Endothelial cell of umbilical vein (primary cell): ENCODE measurements around the gene DOLK. TPM values are rescaled to one million over a fixed set of nuclear protein-coding genes. Genes with fewer than 3 reads are reported as not detected.

ENCODE experiments used
- BruUV-seq: library from RNA; stranded (reverse); fragments of 400-500 nt; replicated peaks from 2 replicates; lab custom pipeline; 2021; lab: Mats Ljungman, UMichigan
- CTCF ChIA-PET: fragments of 300-600, 350-600 bp; sonication (Branson Sonifier 250); formaldehyde crosslinking; loops from one replicate; lab custom pipeline; 2021; ENCODE audit warnings: antibody characterized with exemption, inconsistent platforms; lab: Charles Lee
- POLR2A ChIA-PET: fragments of 300-600, 350-600 bp; sonication (Branson Sonifier 250); formaldehyde crosslinking; loops from one replicate; lab custom pipeline; 2021; ENCODE audit warnings: antibody characterized with exemption, inconsistent platforms; lab: Charles Lee
- DNase-seq: peaks from one replicate; pipeline ENCODE4 v3.0.0-alpha.2; 2011; ENCODE audit warnings: low read depth, low spot score
- FAIRE-seq: peaks from 2 replicates; lab custom pipeline; 2011; peaks lifted over from hg19 to GRCh38; lab: Jason Lieb, UNC
- H2AFZ ChIP-seq: 2 replicates; pipeline ENCODE4 v1.6.0; 2012; ENCODE audit warnings: low read depth, low read length, control low read depth, inconsistent platforms
- H3K27ac ChIP-seq: 2 replicates; pipeline ENCODE4 v1.5.1; 2011; ENCODE audit warnings: low read depth, mild to moderate bottlenecking, control low read depth, low read length, moderate library complexity; ENCODE audit not compliant: insufficient read depth
- H3K27me3 ChIP-seq, 2 experiments: 2 replicates each; pipeline versions ENCODE4 v1.6.0 to v1.6.1; 2011; ENCODE audit warnings: low read length in 2 of 2, mixed read lengths in 1 of 2; ENCODE audit not compliant: control insufficient read depth in 2 of 2, insufficient read depth in 2 of 2
- H3K36me3 ChIP-seq, 2 experiments: 2 replicates in 1 of 2; 3 replicates in 1 of 2; pipeline ENCODE4 v1.5.1; 2011; ENCODE audit warnings: low read length in 2 of 2, mild to moderate bottlenecking in 1 of 2, moderate library complexity in 1 of 2; ENCODE audit not compliant: control insufficient read depth in 2 of 2, insufficient read depth in 2 of 2; ENCODE audit errors: extremely low read depth in 1 of 2
- H3K4me1 ChIP-seq: 3 replicates; pipeline ENCODE4 v1.5.1; 2011; ENCODE audit warnings: mild to moderate bottlenecking, low read length; ENCODE audit not compliant: control insufficient read depth, insufficient read depth; ENCODE audit errors: extremely low read depth
- H3K4me2 ChIP-seq: 2 replicates; pipeline ENCODE4 v1.6.1; 2011; ENCODE audit warnings: low read length, control low read depth, mixed read lengths; ENCODE audit not compliant: insufficient read depth
- H3K4me3 ChIP-seq, 3 experiments: fragments of 200-600 bp in 1 of 3; sonication (generic), shearing (Covaris generic) in 1 of 3; replicated peaks in 1 of 3; 2 replicates each; pipeline ENCODE4 v1.5.1; 2011 to 2016; ENCODE audit warnings: control low read depth in 3 of 3, low read length in 3 of 3, mild to moderate bottlenecking in 2 of 3, inconsistent platforms in 1 of 3, low read depth in 1 of 3, moderate library complexity in 1 of 3; ENCODE audit not compliant: insufficient read depth in 1 of 3
- H3K79me2 ChIP-seq: 2 replicates; pipeline ENCODE4 v1.6.0; 2012; ENCODE audit warnings: low read length, inconsistent platforms; ENCODE audit not compliant: control insufficient read depth, insufficient read depth
- H3K9ac ChIP-seq: replicated peaks from 2 replicates; pipeline ENCODE3; 2011; ENCODE audit warnings: low read length, control low read depth; ENCODE audit not compliant: insufficient read depth; ENCODE audit errors: extremely low read depth
- H3K9me1 ChIP-seq: replicated peaks from 3 replicates; pipeline ENCODE4 v1.6.0; 2011; ENCODE audit warnings: mild to moderate bottlenecking, low read length; ENCODE audit not compliant: control insufficient read depth, insufficient read depth; ENCODE audit errors: extremely low read depth
- H3K9me3 ChIP-seq: replicated peaks from 2 replicates; pipeline ENCODE4 v1.5.1; 2012; ENCODE audit warnings: low read length, inconsistent platforms; ENCODE audit not compliant: control insufficient read depth, insufficient read depth
- H4K20me1 ChIP-seq: replicated peaks from 2 replicates; pipeline ENCODE3; 2011; ENCODE audit warnings: mild to moderate bottlenecking, low read length; ENCODE audit not compliant: control insufficient read depth, insufficient read depth; ENCODE audit errors: extremely low read depth
- CTCF ChIP-seq, 2 donors: IDR thresholded peaks; 1 replicate in 1 of 2; 2 replicates in 1 of 2; pipeline ENCODE4 v1.5.1; 2011; ENCODE audit warnings: low read length in 2 of 2, mild to moderate bottlenecking in 2 of 2, moderate library complexity in 2 of 2, control low read depth in 1 of 2, inconsistent platforms in 1 of 2, low read depth in 1 of 2; ENCODE audit not compliant: insufficient read depth in 1 of 2; ENCODE audit errors: extremely low read depth in 1 of 2
- EZH2 ChIP-seq: IDR thresholded peaks from 2 replicates; pipeline ENCODE4 v1.6.1; 2012; ENCODE audit warnings: borderline replicate concordance, low read depth, mild to moderate bottlenecking, moderate library complexity, low read length, inconsistent platforms; ENCODE audit not compliant: severe bottlenecking
- FOS ChIP-seq: IDR thresholded peaks from 2 replicates; pipeline ENCODE4 v1.6.1; 2011; ENCODE audit warnings: mild to moderate bottlenecking, low read length, moderate library complexity, borderline replicate concordance; ENCODE audit not compliant: insufficient read depth
- GATA2 ChIP-seq: IDR thresholded peaks from 2 replicates; pipeline ENCODE4 v1.7.0; 2011; ENCODE audit warnings: low read depth, mild to moderate bottlenecking, moderate library complexity, mixed read lengths, low read length; ENCODE audit not compliant: insufficient read length, insufficient read depth
- JUN ChIP-seq: IDR thresholded peaks from 2 replicates; pipeline ENCODE4 v1.6.1; 2011; ENCODE audit warnings: borderline replicate concordance, low read depth; ENCODE audit not compliant: insufficient read length, insufficient read depth
- MYC ChIP-seq: IDR thresholded peaks from one replicate; pipeline ENCODE4 v1.6.1; 2011; ENCODE audit warnings: mild to moderate bottlenecking, low read depth, low read length
- POLR2A ChIP-seq: IDR thresholded peaks from 2 replicates; pipeline ENCODE4 v1.6.1; 2012; ENCODE audit warnings: low read depth, mild to moderate bottlenecking, control low read depth, low read length
- POLR2AphosphoS5 ChIP-seq: IDR thresholded peaks from 2 replicates; pipeline ENCODE4 v1.6.1; 2012; ENCODE audit warnings: low read depth, mild to moderate bottlenecking, control low read depth, low read length, moderate library complexity; ENCODE audit not compliant: insufficient read depth
- dilution Hi-C: fragments of 300-500 bp; cut with MboI; formaldehyde crosslinking; loops from one replicate; pipeline ENCODE4 v1.15.0; 2019; ENCODE audit warnings: low sequenced_read_pairs; ENCODE audit not compliant: extremely low pct_ligation_motif_present
- intact Hi-C: fragments of 100-400 bp; cut with micrococcal nuclease; formaldehyde crosslinking; loops from one replicate; pipeline ENCODE4 v1.10.0; 2022
- polyA plus RNA-seq, 4 experiments: library from polyadenylated mRNA; depleted of rRNA in 3 of 4; stranded (reverse) in 3 of 4; unstranded in 1 of 4; fragments of >200 nt; gene quantifications; 2 replicates each; pipeline versions ENCODE4 v1.2.1 to v1.2.3, GENCODE V29; 2011 to 2012; ENCODE audit warnings: missing spikeins in 1 of 4
- total RNA-seq: library from RNA; stranded (reverse); gene quantifications from 2 replicates; pipeline ENCODE4 v1.2.3, GENCODE V29; 2021
- TF ChIP-seq, protein P1 (sequence below): IDR thresholded peaks from 2 replicates; pipeline ENCODE4 v1.6.1; 2011; ENCODE audit not compliant: insufficient read depth, insufficient read length

Gene DOLK
- total and polyA plus RNA-seq, 2 donors (not counting 3 experiments of a cell fraction or from before 2014, with no cell fraction given) = 22.3 to 59.8 TPM

GRCh38 chr9:128919402-128920089, 27.9 kb downstream of the DOLK start:
- no peak for TF ChIP-seq FOS
- TF ChIP-seq POLR2A = no peak
- no peak for TF ChIP-seq MYC
- TF ChIP-seq, protein P1, sequence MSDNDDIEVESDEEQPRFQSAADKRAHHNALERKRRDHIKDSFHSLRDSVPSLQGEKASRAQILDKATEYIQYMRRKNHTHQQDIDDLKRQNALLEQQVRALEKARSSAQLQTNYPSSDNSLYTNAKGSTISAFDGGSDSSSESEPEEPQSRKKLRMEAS = no peak
- no peak for TF ChIP-seq JUN
- TF ChIP-seq CTCF (IDR thresholded peaks at IDR 0.05; ENCODE audit: extremely low read depth in 1 of 2, insufficient read depth in 1 of 2, low read depth in 1 of 2, low read length in 2 of 2) = no peak
- no peak for TF ChIP-seq GATA2
- TF ChIP-seq POLR2AphosphoS5 = no peak
- TF ChIP-seq EZH2 = no peak
- ChIA-PET CTCF (interaction anchor here (0.9 to 2.8 kb wide), 3 partner anchors 9 to 43 kb away, joined by 3 to 8 read pairs (median 7); no protein-coding TSS in a partner anchor), POLR2A (no interaction called here)
- no peaks in the 10 kb centered on the region for H3K9me3 ChIP-seq
- intact Hi-C loops (no loop called here), dilution Hi-C loops (no loop called here)
- H3K4me1 ChIP-seq = peaks cover 45% of the 10 kb centered on the region
- peaks cover 15 to 23% of the 10 kb centered on the region in 2 experiments for H3K36me3 ChIP-seq
- no peak overlapping the region for H3K27ac ChIP-seq
- peaks cover 15% of the 10 kb centered on the region for H3K79me2 ChIP-seq
- no peak overlapping the region for H2AFZ ChIP-seq
- FAIRE-seq (no peak), DNase-seq (no peak)
- no peaks in the 10 kb centered on the region for H3K27me3 ChIP-seq
- H4K20me1 ChIP-seq = no peaks in the 10 kb centered on the region
- H3K9me1 ChIP-seq = no peaks in the 10 kb centered on the region
- no peak overlapping the region for H3K9ac ChIP-seq
- no peak overlapping the region for H3K4me2 ChIP-seq
- BruUV-seq = no TSS peak
- H3K4me3 ChIP-seq = no peak overlapping the region
